OCI-LY7 (cell line): ENCODE results near the gene IGSF21. TPM values are rescaled to one million over a fixed set of nuclear protein-coding genes. Genes with fewer than 3 reads are reported as not detected.
A peak's percentile ranks its signal among the peaks of the same experiment; 100 is the strongest.

Source experiments
- BruUV-seq: library from RNA; stranded (reverse); fragments of 400-500 nt; replicated peaks from 2 replicates; lab custom pipeline; 2021; lab: Mats Ljungman, UMichigan
- CTCF ChIA-PET: fragments of 300-600 bp; sonication (Branson Sonifier 250); formaldehyde crosslinking; loops from one replicate; lab custom pipeline; 2022; ENCODE audit warnings: antibody characterized with exemption; ENCODE audit not compliant: unreplicated experiment; lab: Charles Lee
- POLR2A ChIA-PET: fragments of 300-600 bp; sonication (Branson Sonifier 250); formaldehyde crosslinking; loops from one replicate; lab custom pipeline; 2022; ENCODE audit warnings: antibody characterized with exemption; lab: Charles Lee
- DNase-seq: peaks from one replicate; pipeline ENCODE4 v3.0.0-alpha.2; 2015; ENCODE audit warnings: low spot score
- H2AFZ ChIP-seq: fragments of 200-600 bp; sonication (generic), shearing (Covaris generic); 2 replicates; pipeline ENCODE4 v1.6.1; 2014; ENCODE audit warnings: mild to moderate bottlenecking, antibody characterized with exemption, low read length, moderate library complexity
- H3K27ac ChIP-seq: fragments of 200-600 bp; sonication (generic); 2 replicates; pipeline ENCODE4 v1.5.1; 2014; ENCODE audit warnings: mixed run types, low read depth, mild to moderate bottlenecking, moderate library complexity, low read length, inconsistent platforms; ENCODE audit not compliant: poor library complexity, severe bottlenecking
- H3K36me3 ChIP-seq: fragments of 200-600 bp; sonication (generic); 2 replicates; pipeline ENCODE4 v1.6.1; 2014; ENCODE audit warnings: mild to moderate bottlenecking, antibody characterized with exemption, low read length, moderate library complexity, mixed read lengths; ENCODE audit not compliant: insufficient read depth
- H3K4me1 ChIP-seq: fragments of 200-600 bp; sonication (generic); 2 replicates; pipeline ENCODE4 v1.5.1; 2014; ENCODE audit warnings: mild to moderate bottlenecking, low read length; ENCODE audit not compliant: insufficient read depth, poor library complexity, severe bottlenecking
- H3K4me2 ChIP-seq: fragments of 200-600 bp; sonication (generic); 2 replicates; pipeline ENCODE4 v1.6.1; 2014; ENCODE audit warnings: mild to moderate bottlenecking, low read length
- H3K4me3 ChIP-seq: fragments of 200-600 bp; sonication (generic); 2 replicates; pipeline ENCODE4 v1.5.1; 2014; ENCODE audit warnings: mild to moderate bottlenecking, low read depth, low read length; ENCODE audit not compliant: poor library complexity, severe bottlenecking
- H3K79me2 ChIP-seq: fragments of 200-600 bp; sonication (generic); 2 replicates; pipeline ENCODE4 v1.6.1; 2016; ENCODE audit warnings: low read depth, mild to moderate bottlenecking, low read length, moderate library complexity, mixed read lengths; ENCODE audit not compliant: insufficient read depth
- H3K9me2 ChIP-seq: fragments of 200-600 bp; sonication (generic); 2 replicates; pipeline ENCODE4 v1.6.1; 2016; ENCODE audit warnings: mild to moderate bottlenecking, low read length, mixed read lengths; ENCODE audit not compliant: insufficient read depth
- H3K9me3 ChIP-seq: fragments of 200-600 bp; sonication (generic); 2 replicates; pipeline ENCODE4 v1.6.1; 2014; ENCODE audit warnings: mild to moderate bottlenecking, mixed run types, low read length, mixed read lengths
- H4K20me1 ChIP-seq: fragments of 200-600 bp; sonication (generic); 2 replicates; pipeline ENCODE4 v1.6.1; 2014; ENCODE audit warnings: mild to moderate bottlenecking, antibody characterized with exemption, low read length, moderate library complexity, mixed read lengths; ENCODE audit not compliant: insufficient read depth
- CTCF ChIP-seq: fragments of 200-600 bp; sonication (generic); conservative IDR thresholded peaks from 2 replicates; pipeline ENCODE4 v1.5.1; 2014; ENCODE audit warnings: mild to moderate bottlenecking, antibody characterized with exemption, low read length, moderate library complexity, mixed read lengths
- EZH2phosphoT487 ChIP-seq: fragments of 200-600 bp; sonication (generic); IDR thresholded peaks from 2 replicates; pipeline ENCODE4 v1.6.1; 2018; ENCODE audit warnings: low read depth, borderline replicate concordance, mild to moderate bottlenecking, mixed run types, antibody characterized with exemption, low read length, moderate library complexity, mixed read lengths
- intact Hi-C: fragments of 100-400 bp; cut with micrococcal nuclease; formaldehyde crosslinking; loops from one replicate; pipeline ENCODE4 v1.10.0; 2022; ENCODE audit not compliant: unreplicated experiment
- total RNA-seq, 2 experiments: library from RNA; depleted of rRNA in 1 of 2; stranded (reverse); fragments of >200 nt in 1 of 2; shearing (Covaris generic) in 1 of 2; gene quantifications; 2 replicates each; pipeline ENCODE4 v1.2.3, GENCODE V29; 2014 to 2022

IGSF21 gene
- total RNA-seq, 2 experiments from 2014 or later: 0.17 TPM; not detected in 1

- DNase-seq: no peak
- POLR2A ChIA-PET: no interaction called here
- no TSS peak for BruUV-seq
- no peaks in the 10 kb centered on the region for H3K36me3 ChIP-seq
- H3K9me3 ChIP-seq: no peaks in the 10 kb centered on the region
- no peaks in the 10 kb centered on the region for H3K4me1 ChIP-seq
- H3K27ac ChIP-seq: no peak overlapping the region
- H3K9me2 ChIP-seq: no peaks in the 10 kb centered on the region
- CTCF ChIA-PET: no interaction called here
- no peak overlapping the region for H2AFZ ChIP-seq
- H3K4me2 ChIP-seq: no peak overlapping the region
- TF ChIP-seq CTCF (no peak), EZH2phosphoT487 (no peak)
- H3K4me3 ChIP-seq: no peak overlapping the region
- no peaks in the 10 kb centered on the region for H4K20me1 ChIP-seq
- no peaks in the 10 kb centered on the region for H3K79me2 ChIP-seq
- intact Hi-C loops: no loop called here
Measured at GRCh38 chr1:18373151-18373550, 265.6 kb downstream of the IGSF21 start.

GRCh38 chr1:18373882-18374493 lies 266.4 kb downstream of the IGSF21 start:
- H2AFZ ChIP-seq: no peak overlapping the region
- intact Hi-C loops: loop anchor here (1.0 kb wide), 1 partner anchor 201 kb away; no protein-coding TSS in a partner anchor
- H3K4me3 ChIP-seq: no peak overlapping the region
- no peaks in the 10 kb centered on the region for H4K20me1 ChIP-seq
- peak; percentile 26 for DNase-seq
- no peaks in the 10 kb centered on the region for H3K79me2 ChIP-seq
- no peak overlapping the region for H3K4me2 ChIP-seq
- ChIA-PET POLR2A (no interaction called here), CTCF (no interaction called here)
- TF ChIP-seq EZH2phosphoT487 (no peak), CTCF (peak; percentile 80)
- no peaks in the 10 kb centered on the region for H3K9me3 ChIP-seq
- no peaks in the 10 kb centered on the region for H3K9me2 ChIP-seq
- no peak overlapping the region for H3K27ac ChIP-seq
- H3K36me3 ChIP-seq: no peaks in the 10 kb centered on the region
- no peaks in the 10 kb centered on the region for H3K4me1 ChIP-seq
- no TSS peak for BruUV-seq

GRCh38 chr1:18376661-18377060 lies 269.1 kb downstream of the IGSF21 start:
- H3K4me3 ChIP-seq: no peak overlapping the region
- H2AFZ ChIP-seq: no peak overlapping the region
- no peaks in the 10 kb centered on the region for H3K4me1 ChIP-seq
- no TSS peak for BruUV-seq
- H3K9me2 ChIP-seq: no peaks in the 10 kb centered on the region
- H3K79me2 ChIP-seq: no peaks in the 10 kb centered on the region
- H4K20me1 ChIP-seq: no peaks in the 10 kb centered on the region
- ChIA-PET CTCF (no interaction called here), POLR2A (no interaction called here)
- intact Hi-C loops: no loop called here
- H3K9me3 ChIP-seq: no peaks in the 10 kb centered on the region
- no peaks in the 10 kb centered on the region for H3K36me3 ChIP-seq
- no peak overlapping the region for H3K27ac ChIP-seq
- no peak for DNase-seq
- no peak overlapping the region for H3K4me2 ChIP-seq
- no peak for TF ChIP-seq EZH2phosphoT487
- no peak for TF ChIP-seq CTCF
